WTC11 (cell line): ENCODE results near the gene CGB3.

Experiments
- CTCF ChIP-seq: fragments of 200-600 bp; IDR thresholded peaks from 2 replicates; pipeline ENCODE4 v1.8.0; 2022; ENCODE audit warnings: antibody characterized with exemption
- HMGXB4 ChIP-seq: sonication (generic); formaldehyde crosslinking; IDR thresholded peaks from 2 replicates; pipeline ENCODE4 v1.8.1; 2023; ENCODE audit warnings: mild to moderate bottlenecking, moderate library complexity, missing genetic modification reagents
- NFYB ChIP-seq: sonication (generic); formaldehyde crosslinking; conservative IDR thresholded peaks from 2 replicates; pipeline ENCODE4 v1.8.0; 2022; ENCODE audit warnings: low read depth, missing genetic modification reagents
- NR3C1 ChIP-seq: sonication (generic); formaldehyde crosslinking; conservative IDR thresholded peaks from 2 replicates; pipeline ENCODE4 v1.8.1; 2023; ENCODE audit warnings: low read depth, mild to moderate bottlenecking, missing genetic modification reagents
- TCF7 ChIP-seq: sonication (generic); formaldehyde crosslinking; IDR thresholded peaks from 2 replicates; pipeline ENCODE4 v1.8.0; 2022; ENCODE audit warnings: mild to moderate bottlenecking, low read depth, missing genetic modification reagents, moderate library complexity
- ZBTB43 ChIP-seq: sonication (generic); formaldehyde crosslinking; IDR thresholded peaks from 2 replicates; pipeline ENCODE4 v1.8.1; 2023; ENCODE audit warnings: mild to moderate bottlenecking, missing genetic modification reagents
- ZNF121 ChIP-seq: sonication (generic); formaldehyde crosslinking; IDR thresholded peaks from 2 replicates; pipeline ENCODE4 v1.8.0; 2023; ENCODE audit warnings: missing genetic modification reagents
- ZNF219 ChIP-seq: sonication (generic); formaldehyde crosslinking; IDR thresholded peaks from 2 replicates; pipeline ENCODE4 v1.8.0; 2023; ENCODE audit warnings: missing genetic modification reagents, mild to moderate bottlenecking, borderline replicate concordance
- ZNF423 ChIP-seq: fragments of 250-450 bp; sonication (Bioruptor Pico); IDR thresholded peaks from 2 replicates; pipeline ENCODE4 v2.1.2; 2022; ENCODE audit warnings: mild to moderate bottlenecking, moderate library complexity
- TF ChIP-seq, protein P1 (sequence below): sonication (generic); formaldehyde crosslinking; IDR thresholded peaks from 2 replicates; pipeline ENCODE4 v1.8.1; 2023; ENCODE audit warnings: mild to moderate bottlenecking, missing genetic modification reagents, moderate library complexity
- TF ChIP-seq, protein P2 (sequence below): sonication (generic); formaldehyde crosslinking; IDR thresholded peaks from 2 replicates; pipeline ENCODE4 v1.8.1; 2023; ENCODE audit warnings: mild to moderate bottlenecking, missing genetic modification reagents, moderate library complexity
- TF ChIP-seq, protein P3 (sequence below): sonication (generic); formaldehyde crosslinking; IDR thresholded peaks from 2 replicates; pipeline ENCODE4 v1.8.1; 2023; ENCODE audit warnings: mild to moderate bottlenecking, missing genetic modification reagents, borderline replicate concordance
- TF ChIP-seq, protein P4 (sequence below): sonication (generic); formaldehyde crosslinking; conservative IDR thresholded peaks from 2 replicates; pipeline ENCODE4 v1.8.1; 2022; ENCODE audit warnings: mild to moderate bottlenecking, missing genetic modification reagents

- TF ChIP-seq ZNF219 (CRISPR knock-in tag) (no peak), CTCF (no peak), NR3C1 (CRISPR knock-in tag) (no peak), TCF7 (no peak), ZNF121 (CRISPR knock-in tag) (no peak), ZNF423 (no peak), ZBTB43 (CRISPR knock-in tag) (no peak), HMGXB4 (CRISPR knock-in tag) (no peak), NFYB (no peak)
- TF ChIP-seq, protein P1, sequence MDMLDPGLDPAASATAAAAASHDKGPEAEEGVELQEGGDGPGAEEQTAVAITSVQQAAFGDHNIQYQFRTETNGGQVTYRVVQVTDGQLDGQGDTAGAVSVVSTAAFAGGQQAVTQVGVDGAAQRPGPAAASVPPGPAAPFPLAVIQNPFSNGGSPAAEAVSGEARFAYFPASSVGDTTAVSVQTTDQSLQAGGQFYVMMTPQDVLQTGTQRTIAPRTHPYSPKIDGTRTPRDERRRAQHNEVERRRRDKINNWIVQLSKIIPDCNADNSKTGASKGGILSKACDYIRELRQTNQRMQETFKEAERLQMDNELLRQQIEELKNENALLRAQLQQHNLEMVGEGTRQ (CRISPR knock-in tag) = no peak
- TF ChIP-seq, protein P2, sequence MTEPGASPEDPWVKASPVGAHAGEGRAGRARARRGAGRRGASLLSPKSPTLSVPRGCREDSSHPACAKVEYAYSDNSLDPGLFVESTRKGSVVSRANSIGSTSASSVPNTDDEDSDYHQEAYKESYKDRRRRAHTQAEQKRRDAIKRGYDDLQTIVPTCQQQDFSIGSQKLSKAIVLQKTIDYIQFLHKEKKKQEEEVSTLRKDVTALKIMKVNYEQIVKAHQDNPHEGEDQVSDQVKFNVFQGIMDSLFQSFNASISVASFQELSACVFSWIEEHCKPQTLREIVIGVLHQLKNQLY (CRISPR knock-in tag) = no peak
- TF ChIP-seq, protein P3, sequence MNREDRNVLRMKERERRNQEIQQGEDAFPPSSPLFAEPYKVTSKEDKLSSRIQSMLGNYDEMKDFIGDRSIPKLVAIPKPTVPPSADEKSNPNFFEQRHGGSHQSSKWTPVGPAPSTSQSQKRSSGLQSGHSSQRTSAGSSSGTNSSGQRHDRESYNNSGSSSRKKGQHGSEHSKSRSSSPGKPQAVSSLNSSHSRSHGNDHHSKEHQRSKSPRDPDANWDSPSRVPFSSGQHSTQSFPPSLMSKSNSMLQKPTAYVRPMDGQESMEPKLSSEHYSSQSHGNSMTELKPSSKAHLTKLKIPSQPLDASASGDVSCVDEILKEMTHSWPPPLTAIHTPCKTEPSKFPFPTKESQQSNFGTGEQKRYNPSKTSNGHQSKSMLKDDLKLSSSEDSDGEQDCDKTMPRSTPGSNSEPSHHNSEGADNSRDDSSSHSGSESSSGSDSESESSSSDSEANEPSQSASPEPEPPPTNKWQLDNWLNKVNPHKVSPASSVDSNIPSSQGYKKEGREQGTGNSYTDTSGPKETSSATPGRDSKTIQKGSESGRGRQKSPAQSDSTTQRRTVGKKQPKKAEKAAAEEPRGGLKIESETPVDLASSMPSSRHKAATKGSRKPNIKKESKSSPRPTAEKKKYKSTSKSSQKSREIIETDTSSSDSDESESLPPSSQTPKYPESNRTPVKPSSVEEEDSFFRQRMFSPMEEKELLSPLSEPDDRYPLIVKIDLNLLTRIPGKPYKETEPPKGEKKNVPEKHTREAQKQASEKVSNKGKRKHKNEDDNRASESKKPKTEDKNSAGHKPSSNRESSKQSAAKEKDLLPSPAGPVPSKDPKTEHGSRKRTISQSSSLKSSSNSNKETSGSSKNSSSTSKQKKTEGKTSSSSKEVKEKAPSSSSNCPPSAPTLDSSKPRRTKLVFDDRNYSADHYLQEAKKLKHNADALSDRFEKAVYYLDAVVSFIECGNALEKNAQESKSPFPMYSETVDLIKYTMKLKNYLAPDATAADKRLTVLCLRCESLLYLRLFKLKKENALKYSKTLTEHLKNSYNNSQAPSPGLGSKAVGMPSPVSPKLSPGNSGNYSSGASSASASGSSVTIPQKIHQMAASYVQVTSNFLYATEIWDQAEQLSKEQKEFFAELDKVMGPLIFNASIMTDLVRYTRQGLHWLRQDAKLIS (CRISPR knock-in tag) = no peak
- TF ChIP-seq, protein P4, sequence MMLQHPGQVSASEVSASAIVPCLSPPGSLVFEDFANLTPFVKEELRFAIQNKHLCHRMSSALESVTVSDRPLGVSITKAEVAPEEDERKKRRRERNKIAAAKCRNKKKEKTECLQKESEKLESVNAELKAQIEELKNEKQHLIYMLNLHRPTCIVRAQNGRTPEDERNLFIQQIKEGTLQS = no peak
Measured at GRCh38 chr19:48977061-48977460, 47.1 kb downstream of the CGB3 start.
